ENCODE results near the gene MTHFD1L.
"Not testable (repeated sequence)": the region's sequence is repeated elsewhere in the genome, so short reads cannot be mapped to it uniquely, and the experiment has no call there.

MTHFD1L gene

DNA sequence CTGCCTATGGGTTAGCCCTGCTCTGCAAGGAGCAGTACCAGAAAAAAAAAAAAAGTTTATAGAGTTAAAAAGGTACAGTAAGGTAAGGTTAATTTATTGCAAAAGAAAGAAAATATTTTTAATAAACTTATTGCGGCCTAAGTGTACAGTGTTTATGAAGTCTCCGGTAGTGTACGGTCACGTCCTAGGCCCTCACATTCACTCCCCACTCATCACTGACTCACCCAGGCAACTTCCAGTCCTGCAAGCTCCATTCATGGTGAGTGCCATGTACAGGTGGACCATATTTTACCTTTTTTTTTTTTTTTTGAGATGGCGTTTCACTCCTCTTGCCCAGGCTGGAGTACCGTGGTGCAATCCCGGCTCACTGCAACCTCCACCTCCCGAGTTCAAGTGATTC, 258.1 kb downstream of the MTHFD1L start:
- not testable (repeated sequence) for DNase-seq (ENCODE audit: low read depth)

GRCh38 chr6:151125242-151125641, 259.7 kb downstream of the MTHFD1L start:
- DNase-seq (ENCODE audit: low read depth), result not testable (repeated sequence)

DNA sequence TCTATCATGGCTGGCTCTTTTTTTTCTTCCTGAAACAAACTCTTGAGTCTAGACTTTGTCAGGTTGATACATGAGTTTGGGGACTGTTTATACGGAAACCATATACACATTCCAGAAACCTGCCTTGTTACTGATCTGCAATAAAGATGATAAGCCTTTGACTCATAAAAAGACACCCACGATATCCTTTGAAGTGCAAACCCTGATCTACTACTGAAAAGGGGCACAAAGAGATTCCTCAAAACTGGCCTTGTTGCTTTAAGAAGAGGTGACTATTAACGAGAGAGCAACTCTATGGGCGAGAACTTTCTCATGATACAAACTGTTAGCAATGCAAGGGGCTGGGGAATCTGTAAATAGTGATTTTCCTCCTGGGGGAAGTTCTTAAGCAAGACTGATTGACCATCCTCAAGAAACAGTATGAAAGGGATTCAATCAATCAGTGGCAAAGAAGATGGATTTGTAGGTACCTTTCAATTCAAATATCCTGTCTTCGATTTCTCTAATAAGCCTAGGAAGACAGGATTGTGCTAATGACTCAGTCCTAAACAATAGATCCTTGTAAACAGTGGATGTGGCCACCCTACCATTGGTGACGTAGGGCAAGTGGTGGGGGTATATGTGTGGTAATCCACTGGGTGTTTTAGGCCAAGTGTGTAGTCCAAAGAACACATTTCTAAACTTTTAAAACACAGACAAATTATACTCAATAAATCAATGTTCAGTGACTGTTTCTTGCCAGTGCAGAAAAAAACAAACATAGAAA, 260.3 kb downstream of the MTHFD1L start:
- not testable (repeated sequence) for DNase-seq (ENCODE audit: low read depth)

DNA sequence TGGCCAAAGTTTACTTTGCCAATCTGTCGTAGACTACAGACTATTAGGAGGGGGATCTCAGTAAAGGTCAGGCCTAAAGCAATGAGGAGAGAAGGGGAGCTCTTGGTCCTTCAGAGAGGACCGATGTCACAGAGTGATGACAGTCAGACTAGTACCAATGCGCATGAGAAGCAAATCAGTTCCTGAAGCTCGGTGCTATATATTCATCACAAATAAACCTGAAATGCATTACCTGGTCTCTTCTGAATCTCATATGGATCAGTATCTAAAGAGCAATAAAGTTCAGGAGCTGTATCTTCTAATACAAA, 260.9 kb downstream of the MTHFD1L start:
- DNase-seq (ENCODE audit: low read depth), result not testable (repeated sequence)

GRCh38 chr6:151127133-151127798, 261.8 kb downstream of the MTHFD1L start:
- DNase-seq (ENCODE audit: low read depth), result not testable (repeated sequence)

DNA sequence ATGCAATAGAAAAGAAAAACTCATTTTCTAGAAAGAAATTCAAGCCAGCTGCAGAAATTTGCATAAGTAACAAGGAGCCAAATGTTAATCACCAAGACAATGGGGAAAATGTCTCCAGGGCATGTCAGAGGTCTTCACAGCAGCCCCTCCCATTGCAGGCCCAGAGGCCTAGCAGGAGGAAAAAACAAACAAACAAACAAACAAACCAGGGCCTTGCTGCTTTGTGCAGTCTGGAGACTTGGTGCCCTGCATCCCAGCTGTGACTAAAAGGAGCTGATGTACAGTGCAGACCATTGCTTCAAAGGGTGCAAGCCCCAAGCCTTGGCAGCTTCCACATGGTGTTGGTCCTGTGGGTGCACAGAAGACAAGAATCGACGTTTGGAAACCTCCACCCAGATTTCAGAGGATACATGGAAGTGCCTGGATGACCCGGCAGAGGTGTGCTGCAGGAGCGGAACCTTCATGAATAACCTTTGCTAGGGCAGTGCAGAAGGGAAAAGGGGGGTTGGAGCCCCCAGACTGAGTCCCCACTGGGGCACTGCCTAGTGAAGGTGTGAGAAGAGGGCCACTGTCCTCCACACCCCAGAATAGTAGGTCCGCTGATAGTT, 263.4 kb downstream of the MTHFD1L start:
- no peak for DNase-seq (ENCODE audit: low read depth)

- DNase-seq (ENCODE audit: low read depth), result no peak
Measured at GRCh38 chr6:151130329-151130728, 264.8 kb downstream of the MTHFD1L start.

DNA sequence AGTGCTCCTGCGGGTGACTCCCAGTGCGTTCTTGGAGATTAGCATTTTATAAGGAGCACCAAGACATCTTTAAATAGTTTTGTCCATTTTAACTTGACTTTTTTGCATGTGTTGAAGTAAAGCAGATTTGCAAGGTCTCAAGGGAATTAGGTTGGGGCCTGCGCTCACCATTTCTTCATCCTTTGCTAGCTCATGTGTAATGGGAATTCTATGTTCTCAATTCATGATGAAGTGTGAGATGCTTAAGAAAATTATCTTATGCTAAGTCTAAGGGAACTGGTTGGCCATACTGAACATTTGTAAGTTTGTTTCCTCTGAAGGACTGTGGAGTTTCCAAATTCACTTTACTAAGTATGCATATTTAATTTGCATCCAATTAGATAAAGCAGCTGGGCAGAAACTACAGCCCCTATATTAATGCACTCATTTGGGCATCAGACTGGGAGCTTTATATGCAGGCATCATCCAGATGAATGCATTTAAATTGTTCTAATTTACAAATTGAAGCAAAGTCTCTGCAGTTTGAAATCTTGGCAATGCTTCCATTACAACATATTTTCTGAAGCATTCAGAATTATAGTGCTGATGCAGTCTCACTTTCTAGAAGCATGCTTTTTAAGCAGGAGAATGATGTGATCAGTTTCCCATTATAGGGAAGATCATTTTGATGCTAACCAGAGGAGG, 266.0 kb downstream of the MTHFD1L start:
- DNase-seq (ENCODE audit: low read depth), result no peak

GRCh38 chr6:151136141-151136755, 270.7 kb downstream of the MTHFD1L start:
- DNase-seq (ENCODE audit: low read depth), result no peak

DNA sequence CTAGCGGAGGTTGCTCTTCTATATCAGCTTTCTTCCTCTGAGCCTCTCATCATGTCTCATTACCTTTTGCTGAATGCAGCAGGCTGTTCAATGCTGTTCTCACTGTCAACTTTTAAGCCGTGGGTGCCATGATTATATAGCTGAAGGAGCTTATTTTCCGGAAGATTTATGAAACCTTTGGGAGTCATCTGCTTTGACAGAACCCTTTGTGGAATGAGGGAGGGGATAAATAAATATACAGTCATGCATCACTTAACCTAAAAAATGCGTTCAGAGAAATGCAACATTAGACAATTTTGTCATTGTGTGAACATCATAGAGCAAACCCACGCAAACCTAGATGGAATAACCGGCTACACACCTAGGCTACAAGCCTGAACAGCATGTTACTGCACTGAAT, 272.0 kb downstream of the MTHFD1L start:
- no peak for DNase-seq (ENCODE audit: low read depth)

DNA sequence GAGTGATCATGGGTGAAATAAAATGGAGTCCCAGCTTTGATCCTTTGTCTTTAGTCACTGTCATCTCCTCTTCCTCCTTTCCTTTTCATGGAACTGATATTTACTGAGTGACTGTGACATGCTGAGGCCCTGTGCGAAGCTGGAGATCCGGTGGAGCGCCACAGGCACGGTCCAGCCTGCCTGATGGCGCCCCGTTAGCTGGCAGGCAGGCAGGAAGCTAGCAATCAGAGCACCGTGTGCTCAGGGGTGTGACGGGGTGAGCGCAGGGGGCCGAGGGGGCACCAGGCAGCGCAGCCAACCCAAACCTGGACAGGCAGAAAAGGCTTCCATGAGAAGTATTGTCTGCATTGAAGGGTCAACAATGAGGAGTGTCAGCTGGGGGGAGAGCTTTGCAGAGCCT, 274.0 kb downstream of the MTHFD1L start:
- DNase-seq (ENCODE audit: low read depth), result no peak

- DNase-seq (ENCODE audit: low read depth), result no peak
Measured at GRCh38 chr6:151140767-151141166, 275.3 kb downstream of the MTHFD1L start.

GRCh38 chr6:151141685-151142084, 276.2 kb downstream of the MTHFD1L start:
- no peak for DNase-seq (ENCODE audit: low read depth)

GRCh38 chr6:151142676-151143075, 277.2 kb downstream of the MTHFD1L start:
- DNase-seq (ENCODE audit: low read depth), result no peak

DNA sequence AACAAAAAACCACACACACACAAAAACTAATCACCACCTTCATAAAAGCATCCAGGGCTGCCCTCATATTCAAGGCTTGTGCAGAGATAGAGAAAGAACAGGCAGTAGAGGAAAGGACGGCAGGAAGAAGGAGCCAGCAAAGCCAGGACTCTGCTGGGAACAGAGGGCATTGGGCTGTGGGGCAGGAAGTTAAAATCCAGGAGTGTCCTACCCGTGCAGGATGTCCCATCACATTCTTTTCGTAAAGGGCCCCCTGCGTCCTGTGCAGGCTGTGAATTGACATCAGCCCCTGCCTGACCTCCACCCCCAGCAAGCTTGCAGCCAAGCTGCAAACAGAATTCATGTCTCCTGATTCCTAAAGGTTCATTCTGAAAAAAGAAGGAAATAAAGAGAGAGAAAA, 277.8 kb downstream of the MTHFD1L start:
- no peak for DNase-seq (ENCODE audit: low read depth)

DNA sequence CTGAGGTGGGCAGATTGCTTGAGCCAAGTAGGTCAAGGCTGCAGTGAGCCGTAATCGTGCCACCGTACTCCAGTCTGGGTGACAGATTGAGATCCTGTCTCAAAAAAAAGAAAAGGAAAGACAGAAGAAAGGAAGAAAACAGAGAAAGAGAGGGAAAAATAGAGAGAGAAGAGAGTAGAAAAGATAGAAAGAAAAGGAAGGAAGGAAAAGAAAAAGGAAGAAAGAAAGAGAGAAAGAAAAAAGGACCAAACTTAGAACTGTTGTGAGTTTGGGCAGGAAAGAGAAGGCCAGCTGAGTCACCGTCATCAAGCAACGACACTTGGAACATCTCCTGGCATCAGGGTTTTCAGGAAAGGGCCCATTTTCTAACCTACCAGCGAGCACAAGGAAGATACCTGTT, 278.3 kb downstream of the MTHFD1L start:
- no peak for DNase-seq (ENCODE audit: low read depth)

- DNase-seq (ENCODE audit: low read depth), result no peak
Measured at GRCh38 chr6:151147118-151147832, 281.8 kb downstream of the MTHFD1L start.

- DNase-seq (ENCODE audit: low read depth), result no peak
Measured at GRCh38 chr6:151148111-151148510, 282.6 kb downstream of the MTHFD1L start.

DNA sequence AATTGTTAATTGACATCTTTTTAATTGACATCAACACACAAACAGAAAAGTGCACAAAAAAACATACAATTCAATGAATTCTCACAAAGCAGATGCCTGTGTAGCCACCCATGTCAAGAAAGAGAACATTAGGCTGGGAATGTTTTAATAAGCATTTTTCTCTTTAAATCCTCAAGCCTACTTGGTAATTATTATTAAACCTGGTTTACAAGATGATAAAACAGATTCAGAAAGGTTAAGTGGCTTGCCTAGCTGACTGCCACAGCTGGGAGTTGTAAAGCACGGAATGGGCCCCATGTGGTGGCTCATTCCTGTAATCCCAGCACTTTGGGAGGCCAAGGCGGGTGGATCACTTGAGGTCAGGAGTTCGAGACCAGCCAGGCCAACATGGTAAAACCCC, 284.3 kb downstream of the MTHFD1L start:
- DNase-seq (ENCODE audit: low read depth), result no peak
